ENCODE measurements around the gene CDH24.

The CDH24 gene

DNA sequence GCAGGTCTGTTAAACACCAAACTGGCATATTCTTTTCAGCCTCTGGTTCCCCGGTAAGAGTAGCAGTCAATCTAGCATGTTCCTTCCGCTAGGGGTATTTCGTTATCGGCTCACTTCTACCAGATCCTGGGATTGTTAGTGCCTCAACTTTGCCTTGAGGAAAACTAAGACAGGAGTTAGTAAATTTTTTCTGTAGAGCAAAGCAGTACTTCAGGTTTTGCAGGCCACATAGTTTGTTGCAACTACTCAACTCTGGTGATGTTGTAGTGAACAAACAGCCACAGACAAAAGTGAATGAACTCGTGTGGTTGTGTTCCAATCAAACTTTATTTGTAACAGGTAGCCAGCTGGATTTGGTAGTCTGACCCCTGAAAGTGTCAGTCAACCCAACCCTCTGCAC is 6.3 kb upstream of the CDH24 start:
- DNase-seq: no peak

DNA sequence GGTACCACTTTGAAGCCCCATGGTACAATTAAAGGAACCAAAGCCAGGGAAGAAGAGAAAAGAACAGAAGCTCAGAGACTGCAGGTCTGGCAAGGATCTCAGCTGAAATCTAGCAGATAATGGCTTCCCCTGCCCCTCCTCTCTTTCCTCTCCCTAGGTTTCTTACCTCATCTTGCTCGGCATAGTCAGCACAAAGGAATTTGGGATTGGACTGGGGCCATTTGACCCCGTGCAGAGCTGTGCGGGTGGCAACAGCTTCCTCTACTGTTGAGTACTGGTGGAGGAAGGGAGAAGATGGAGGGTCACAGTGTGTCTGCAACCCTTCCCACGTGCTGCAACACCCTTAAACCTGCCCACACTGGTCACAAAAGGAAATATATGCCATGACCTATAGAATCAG is 4.7 kb upstream of the CDH24 start:
- no peak for DNase-seq

DNA sequence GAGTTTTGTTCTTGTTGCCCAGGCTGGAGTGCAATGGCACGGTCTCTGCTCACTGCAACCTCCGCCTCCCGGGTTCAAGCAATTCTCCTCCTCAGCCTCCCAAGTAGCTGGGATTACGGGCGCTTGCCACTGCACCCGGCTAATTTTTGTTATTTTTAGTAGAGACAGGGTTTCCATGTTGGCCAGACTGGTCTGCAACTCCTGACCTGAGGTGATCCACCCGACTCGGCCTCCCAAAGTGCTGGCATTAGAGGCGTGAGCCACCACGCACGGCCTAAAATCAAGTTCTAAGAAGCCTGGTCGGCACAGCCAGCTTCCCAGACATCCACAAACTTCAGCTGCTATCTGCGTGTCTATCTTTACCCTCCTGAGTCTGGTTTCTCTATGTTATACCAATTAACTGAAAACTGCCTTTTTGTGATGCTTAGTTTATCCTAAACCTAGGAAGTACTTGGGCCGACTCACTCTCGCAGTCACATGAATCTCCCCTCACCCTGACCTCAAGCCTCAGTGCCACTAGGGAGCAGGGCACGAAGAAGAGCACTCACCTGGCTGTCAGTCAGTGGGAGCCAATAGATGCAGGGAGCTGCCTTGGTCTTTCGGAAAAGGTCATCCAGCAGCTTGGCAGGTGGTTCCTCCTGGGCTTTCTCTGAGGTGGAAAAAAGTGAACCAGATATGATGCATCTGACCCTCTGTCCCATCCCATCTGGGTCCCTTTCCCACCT is 3.4 kb upstream of the CDH24 start:
- DNase-seq: no peak

DNA sequence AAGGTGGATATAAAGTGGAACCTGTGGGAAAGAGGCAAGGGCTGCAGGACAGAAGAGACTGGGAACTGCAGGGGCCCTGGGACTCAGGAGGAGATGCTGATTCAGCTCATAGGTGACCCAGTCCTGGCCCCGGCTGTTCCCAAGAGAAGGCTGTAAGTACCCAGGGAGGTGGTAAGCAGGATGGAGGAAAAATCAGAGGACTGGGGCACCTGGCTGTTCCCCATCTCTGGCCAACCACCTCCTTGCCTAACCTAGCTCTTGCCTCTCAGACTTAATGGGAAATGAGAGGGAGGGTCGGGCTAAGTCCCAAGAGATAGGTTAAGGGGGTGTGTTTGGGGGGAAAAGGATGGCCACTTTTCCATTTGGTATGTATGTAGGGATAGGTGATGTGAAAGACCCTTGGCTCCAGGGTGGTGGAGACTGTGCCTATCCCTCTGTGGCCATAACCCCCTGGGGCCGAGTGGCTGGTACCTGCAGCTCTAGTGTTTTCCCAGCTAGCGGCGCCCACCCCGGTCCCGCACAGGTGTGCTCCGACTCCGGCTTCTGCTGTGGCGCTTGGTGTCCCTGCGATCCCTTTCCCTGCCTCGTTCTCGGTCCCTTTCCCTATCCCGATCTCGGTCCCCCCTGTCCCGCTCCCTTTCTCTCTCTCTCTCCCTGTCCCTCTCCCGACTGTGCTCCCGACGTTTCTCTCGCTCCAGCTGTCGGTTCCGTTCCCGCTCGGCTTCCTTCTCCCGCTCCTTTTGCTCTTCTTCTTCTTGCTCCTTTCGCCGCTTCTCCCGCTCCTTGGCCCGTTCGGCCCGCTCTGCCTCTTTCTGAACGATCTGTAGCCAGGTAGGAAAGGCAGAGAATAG is 1.6 kb upstream of the CDH24 start:
- peak; percentile 28 for DNase-seq

DNA sequence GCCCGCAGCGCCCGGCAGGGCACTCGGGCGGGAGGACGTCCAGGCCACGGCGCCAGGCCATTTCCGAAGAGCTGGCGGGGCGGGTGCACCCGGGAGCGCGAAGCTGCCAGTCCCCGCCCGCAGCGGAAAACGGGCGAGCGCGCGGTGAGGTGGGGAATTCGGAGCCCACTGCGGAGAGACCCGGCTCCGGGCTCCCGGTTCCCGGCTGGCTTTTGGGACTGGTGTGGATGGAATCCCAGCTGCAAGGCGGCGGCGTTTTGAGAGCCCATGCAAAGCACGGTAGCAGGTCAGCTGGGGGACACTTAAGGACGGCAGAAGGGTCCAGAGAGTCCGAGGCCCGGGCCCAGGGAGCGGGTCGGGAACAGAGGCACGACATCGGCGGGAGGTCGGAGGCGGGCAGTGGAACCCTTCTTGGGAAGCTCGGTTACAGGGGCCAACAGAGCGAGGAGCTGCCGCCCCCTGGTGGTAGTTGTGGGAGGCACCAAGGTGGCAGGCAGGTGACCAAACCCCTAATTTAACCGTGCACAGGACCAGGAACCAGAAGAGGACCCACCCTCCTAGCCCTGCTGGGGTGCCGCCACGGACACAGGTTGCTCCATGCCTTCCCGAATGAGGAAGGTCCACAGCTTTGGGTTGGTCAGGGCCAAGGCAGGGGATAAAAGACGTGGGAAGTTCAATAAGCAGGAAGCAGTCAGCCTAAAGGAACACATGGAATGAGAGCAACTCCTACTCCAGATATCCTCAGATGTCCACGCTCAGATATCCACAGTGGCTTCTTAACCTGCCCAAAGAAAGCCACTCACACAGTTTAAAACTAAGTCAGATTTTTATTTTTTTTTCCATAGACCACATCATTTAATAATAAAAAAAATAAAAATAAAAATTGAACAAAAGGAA is 685 bp upstream of the CDH24 start:
- peak; percentile 96 for DNase-seq

DNA sequence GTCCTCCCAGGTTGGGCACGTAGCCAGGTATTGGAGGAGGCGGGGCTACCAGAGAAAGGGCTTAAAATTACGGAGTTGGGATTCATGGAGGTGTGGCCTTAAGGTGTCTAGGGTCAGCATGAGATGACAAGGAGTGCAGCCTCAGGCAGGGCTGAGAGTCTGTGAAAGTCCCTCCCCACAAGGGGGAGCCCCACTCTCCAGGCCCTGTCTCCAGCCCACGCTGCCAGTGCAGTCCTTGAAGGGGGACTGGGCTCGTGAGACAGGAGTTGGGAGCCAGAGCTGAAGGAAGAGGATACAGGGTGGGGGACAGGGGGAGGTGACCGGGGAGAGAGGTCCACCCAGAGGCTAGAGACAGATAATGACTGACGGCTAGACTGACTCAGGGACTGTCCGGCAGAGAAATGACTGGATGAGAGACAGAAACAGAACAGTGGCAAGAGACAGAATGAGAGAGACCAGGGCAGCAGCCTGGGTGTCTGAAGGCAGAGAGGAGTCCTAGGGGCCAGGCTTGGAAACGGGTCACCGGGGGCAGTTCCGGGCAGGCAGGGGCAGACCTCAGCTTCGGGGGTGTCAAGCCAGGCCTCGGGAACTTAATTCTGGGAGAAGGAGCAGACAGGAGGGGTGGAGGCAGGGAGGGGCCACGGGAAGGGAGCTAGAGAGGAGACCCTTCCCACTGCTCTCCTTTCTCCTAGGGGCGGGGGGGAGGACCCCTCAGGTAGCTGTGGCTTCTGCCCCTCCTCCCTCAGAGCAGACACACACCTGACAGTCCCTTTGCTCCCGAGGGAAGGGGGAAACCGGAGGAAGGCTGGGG is 970 bp downstream of the CDH24 start:
- peak; percentile 42 for DNase-seq

DNA sequence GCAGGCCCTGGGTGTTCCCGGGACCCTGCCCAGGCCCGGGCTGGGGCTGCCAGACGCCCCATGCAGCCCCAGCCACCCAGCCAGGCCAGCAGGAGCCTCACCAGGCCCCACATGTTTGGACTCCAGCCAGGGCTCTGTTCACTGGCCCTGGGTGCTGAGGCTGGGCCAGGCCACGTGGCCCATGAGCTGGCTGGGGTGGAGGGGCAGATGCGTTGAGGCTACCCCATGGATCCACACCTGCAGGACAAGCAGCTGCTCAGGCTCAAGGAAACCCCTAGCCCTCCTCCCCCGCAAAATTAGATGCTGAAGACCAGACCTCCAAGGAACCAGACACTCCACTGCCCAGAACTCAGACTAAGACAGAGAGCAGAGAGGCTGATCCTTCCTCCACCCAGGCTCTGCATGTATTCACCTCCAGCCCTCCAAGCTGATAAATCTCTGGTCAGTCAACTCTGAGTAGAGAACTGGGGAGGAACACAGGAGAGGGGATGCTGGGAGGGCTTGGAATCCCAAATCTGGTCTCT is 1.6 kb downstream of the CDH24 start:
- DNase-seq: peak; percentile 30

DNA sequence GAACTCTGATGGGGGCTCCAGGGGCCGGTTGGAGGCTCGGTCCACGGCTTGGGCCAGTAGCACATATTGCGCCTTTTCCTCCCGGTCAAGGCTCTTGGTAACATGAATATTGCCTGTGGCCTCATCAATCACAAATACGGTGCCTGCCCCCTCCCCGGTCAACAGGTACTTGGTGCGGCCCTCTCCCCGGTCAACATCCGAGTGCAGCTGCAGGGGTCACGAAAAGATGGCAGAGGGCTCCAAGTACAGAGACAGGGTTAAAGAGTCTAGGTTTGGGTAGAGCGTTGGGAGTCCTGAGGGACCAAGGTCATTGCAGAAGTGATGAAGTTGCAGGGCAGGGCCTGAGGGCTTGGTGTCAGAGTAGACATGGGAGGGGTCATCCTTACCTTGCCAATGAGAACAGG is 2.2 kb downstream of the CDH24 start:
- DNase-seq: no peak

DNA sequence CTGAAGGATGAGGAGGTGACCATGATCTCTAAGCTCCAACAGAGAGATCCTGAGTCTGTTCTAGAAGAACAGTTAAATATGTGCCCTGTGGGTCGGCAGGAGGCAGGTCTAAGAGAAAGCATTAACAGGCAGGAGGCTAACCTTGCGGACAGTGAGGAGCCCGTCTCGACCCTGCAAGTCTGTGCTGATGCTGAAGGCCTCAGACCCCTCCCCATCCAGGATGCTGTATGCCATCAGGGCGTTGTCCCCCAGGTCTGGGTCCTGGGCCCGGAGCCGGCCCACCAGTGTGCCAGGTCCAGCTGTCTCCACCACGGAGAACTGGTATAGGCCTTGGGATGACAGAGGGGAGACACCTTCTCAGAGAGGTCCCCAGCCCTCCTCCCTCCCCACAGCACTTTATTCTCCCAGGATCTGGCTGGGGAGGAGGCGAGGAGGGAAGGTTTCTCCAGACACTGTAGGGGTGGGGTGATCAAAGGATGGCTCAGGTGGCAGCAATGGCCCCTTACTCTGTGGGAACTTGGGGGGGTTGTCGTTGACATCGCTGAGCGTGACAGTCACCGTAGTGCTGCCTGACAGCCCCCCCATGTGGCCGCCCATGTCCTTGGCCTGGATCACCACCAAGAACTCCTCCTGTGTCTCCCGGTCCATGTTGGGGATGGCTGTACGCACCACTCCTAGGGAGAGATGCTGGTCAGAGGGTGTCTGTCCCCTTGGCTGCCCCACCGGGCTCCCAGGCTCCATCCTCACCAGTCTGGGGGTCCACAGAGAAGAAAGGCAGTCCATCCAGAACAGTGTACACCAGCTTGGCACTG is 3.1 kb downstream of the CDH24 start:
- no peak for DNase-seq

DNA sequence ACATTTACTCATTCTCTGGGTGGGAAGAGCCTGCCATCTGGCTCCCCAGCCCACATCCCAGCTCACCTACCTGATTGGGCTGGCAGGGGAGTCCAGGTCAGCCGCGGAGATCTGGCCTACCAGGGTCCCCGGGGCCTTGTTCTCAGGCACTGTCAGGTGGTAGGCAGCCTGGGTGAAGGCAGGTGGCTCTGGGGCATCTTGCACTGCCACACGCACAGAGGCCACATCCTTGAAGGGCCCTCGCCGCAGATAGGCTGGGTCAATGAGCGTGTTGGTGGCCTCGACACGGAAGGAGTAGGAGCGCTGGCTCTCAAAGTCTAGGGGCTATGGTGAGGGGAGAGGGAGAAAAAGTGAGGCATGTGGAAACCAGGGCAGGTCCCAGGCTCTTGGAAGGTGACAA is 3.9 kb downstream of the CDH24 start:
- DNase-seq: no peak

DNA sequence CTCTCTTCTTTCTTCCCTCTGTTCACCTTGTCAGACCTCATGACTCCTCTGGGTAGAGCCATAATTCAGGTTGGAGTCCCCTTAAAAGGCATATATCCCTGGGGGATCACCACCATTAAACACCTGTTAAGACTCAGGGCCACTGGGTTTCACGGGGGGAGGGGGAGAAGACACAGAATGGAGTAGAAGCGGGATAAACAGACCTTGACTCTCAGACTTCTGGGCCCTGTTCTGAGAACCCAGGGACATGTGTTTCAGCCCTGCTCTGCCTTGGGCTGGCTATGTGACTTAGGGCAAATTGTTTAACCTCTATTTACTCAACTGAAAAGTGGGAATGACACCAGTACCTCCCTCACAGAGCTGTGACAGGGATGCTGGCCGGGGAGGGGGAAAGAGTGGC is 4.6 kb downstream of the CDH24 start:
- no peak for DNase-seq

DNA sequence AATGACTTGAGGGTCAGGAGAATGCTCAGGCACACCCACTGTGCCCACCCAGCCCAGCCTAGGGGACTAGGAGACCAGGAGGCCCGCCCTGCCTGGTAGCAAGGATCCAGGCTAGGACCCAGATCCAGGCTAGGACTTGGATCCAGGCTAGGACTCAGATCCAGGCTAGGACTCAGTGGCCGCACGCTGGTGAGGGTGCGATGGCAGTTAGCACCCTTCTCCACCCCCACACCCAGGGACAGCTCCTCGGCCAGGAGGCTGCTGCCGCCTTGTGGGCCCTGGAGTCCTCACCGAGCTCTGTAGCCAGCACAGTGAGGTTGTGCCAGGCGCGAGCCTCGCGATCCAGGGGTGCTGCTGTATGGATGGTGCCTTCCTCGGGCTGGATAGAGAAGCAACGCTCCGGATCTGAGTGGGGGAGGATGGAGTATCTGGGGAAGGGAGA is 5.1 kb downstream of the CDH24 start:
- peak; percentile 32 for DNase-seq

DNA sequence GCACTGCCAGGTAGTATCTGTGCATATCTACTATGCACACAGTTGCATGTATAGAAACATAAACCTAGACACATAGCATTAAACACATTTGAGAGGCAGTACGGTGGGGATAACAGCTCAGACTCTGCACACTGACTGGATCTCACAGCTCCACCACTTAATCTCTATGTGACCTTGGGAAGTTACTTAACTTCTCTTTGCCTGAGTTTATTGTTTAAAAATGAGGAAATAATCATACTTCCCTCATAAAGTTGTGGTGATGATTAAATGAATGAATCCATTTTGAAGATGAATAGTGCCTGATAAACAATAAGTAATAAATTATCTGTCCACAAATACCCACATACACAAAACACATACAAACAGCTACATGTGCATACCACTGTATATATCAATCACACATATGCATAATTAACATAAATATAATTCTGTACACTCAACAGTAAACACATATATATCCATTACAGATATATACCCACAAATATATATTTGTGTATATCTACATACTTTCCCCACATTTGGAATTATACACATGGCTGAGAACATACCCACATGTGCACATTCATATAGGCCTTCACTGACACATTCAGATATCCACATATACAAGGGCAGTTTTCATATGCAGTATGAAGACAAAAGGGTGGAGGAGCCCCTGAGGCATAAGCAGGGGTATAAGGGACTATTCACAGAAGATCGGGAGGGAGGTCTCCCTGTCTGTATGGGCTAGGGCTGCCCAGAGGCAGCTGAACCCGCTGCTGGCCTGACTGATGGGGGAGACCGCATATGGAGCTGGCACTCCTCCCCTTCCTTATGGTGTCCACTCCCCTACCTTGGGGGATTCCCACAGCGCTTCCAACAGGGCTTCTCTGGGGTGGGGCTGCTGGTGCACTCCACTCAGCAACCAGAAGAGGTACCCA is 5.9 kb downstream of the CDH24 start:
- DNase-seq: no peak

DNA sequence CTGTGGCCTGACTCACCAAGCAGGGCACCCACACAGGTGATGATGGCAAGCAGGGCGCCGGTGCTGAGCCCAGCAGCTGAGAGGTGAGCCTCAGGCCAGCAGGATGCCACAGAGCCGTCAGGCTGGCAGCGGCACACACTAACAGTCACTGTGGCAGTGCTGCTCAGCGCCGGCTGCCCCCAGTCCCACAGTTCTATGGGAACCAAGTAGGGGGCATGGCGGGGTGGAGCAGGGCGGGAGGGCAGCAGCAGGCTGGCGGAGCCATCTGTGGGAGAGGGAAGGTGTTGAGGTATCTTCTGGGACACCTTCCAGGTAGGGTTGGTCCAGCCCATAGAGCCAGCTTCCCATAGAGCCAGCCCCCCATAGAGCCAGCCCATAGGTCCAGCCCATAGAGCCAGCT is 8.3 kb downstream of the CDH24 start:
- no peak for DNase-seq

DNA sequence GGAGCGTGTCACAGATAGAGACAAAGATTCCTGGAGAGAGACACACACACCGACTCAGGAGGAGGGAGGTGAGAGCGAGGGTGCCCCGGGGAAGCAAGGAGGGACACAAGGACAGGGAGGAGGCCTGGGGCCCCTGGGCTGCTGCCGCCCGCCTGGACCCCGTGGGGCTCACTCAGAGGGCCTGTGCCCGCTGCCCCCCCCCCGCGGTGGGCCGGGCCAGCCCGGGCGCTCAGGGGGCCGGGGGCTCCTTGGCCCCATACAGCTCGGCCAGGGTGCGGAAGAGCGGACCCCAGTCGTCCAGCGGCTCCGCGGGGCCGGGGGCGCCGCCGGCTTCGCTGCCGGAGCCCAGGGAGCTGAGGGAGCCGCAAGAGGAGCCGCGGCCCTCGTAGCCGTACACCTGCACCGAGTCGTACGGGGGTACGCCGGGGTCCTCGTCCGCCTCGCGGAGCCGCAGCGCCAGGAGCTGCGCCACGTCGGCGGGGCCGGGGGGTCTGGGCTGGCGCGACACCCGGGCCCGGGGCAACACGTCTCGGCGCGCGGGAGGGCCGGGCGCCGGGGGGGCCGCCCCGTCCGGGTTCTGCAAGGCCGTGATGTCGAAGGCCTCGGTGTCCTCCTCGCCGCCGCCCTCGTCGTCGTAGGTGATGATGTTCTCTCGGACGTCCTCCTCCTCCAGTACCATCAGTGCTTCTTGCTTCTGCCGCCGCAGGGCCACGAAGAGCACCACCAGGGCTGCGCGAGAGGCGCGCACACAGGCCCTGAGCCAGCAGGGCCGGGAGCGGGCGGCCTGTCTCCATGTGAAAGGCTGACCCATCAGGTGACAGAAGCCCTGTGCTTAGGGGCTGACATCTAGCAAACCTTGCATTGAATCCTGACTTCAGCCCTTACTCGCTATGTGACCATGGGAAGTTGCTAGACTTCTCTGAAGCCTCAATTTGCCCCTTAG is 9.3 kb downstream of the CDH24 start:
- no peak for DNase-seq

DNA sequence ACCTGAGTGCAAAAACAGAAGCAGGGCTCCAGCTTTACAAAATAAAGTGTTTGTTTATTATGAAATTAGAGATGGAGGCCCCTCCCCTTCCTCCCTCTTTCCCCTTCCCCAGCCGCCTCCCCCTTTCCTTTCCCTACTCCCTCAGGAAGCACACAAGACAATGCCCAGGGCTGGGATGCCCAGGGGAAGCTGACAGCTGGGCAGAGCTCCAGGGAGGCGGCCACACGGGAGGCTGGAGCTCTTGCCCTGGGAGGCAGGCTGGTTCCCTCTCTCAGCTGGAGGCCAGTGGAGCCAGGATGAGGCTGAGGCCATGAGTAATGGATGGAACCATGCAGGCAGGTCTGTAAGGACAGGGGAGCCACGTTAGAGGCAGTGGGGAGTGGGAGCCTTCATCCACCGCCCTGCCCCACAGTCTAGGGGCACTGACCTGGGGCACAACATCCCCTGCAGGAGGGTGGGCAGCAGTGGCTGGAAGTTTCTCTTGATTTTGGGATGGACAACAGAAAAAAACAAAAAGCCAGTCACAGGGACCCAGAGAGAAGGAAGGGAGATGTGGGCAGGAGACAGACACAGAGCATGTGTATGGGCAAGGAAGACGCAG is 10.2 kb downstream of the CDH24 start:
- DNase-seq: peak; percentile 30

DNA sequence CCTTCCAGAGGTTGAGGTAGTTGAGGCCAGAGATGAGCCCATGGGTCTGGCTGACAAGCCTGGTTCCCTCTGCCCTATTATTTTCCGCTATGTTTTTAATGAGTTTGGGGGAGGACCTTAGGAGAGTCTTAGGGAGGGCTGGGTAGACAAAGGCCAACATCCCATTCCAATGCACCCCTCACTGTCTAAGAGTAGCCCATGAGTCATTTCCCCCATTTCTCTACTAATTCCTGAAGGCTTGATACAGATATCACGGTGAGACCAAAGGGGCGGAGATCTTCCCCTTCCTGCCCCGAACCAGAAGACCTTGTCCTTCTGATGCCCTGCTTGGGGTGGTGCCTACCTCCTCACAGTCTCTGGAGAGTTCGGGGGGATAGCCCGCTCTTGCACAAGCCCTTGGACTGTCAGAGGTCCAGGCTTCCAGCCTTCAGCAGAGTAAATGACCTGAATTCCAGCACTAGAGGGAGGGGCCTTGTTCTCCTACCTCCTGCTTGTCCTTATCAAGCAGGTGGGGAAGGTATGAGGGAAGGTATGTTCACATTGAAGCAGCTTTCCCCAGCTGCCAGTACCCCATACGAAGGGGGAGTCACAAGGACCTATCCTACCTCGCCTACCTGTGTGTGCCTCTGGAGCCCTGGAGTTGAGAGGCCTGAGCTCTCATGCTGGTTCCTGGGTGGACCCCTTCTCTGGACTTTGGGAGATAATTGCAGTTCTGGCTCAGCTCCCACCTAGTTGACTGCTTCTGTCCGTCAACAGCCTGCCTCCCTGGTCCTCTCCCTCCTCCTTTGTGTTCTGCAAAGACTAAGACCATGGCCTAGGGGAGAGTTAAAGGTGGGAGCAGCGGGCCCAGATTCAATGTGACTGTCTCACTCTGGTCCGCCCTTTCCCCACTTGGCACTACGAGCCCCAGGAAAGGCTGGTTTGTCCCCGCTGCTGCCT is 11.6 kb downstream of the CDH24 start:
- DNase-seq: no peak

All from right kidney (tissue), 1 donor.